OCI-LY3 (cell line): ENCODE data around the gene CHMP4A.

ENCODE experiments used
- H2AFZ ChIP-seq: fragments of 200-600, 300-600 bp; shearing (Covaris generic); 2 replicates; pipeline ENCODE4 v1.6.0; 2014; ENCODE audit warnings: antibody characterized with exemption, low read depth, low read length
- H3K27ac ChIP-seq: fragments of 200-600, 300-600 bp; sonication (generic); 2 replicates; pipeline ENCODE4 v1.5.1; 2014; ENCODE audit warnings: mild to moderate bottlenecking, low read length, moderate library complexity, mixed read lengths
- H3K27me3 ChIP-seq: fragments of 200-600, 300-600 bp; sonication (generic); 2 replicates; pipeline ENCODE4 v1.6.1; 2014; ENCODE audit warnings: low read depth, low read length, mixed read lengths
- H3K36me3 ChIP-seq: fragments of 200-600, 300-600 bp; sonication (generic); replicated peaks from 2 replicates; pipeline ENCODE3; 2014; ENCODE audit warnings: low read depth, low read length, mixed read lengths
- H3K4me1 ChIP-seq: fragments of 300-600, 200-600 bp; sonication (generic); 2 replicates; pipeline ENCODE4 v1.6.1; 2014; ENCODE audit warnings: low read length, mixed read lengths
- H3K4me2 ChIP-seq: fragments of 200-600, 300-600 bp; sonication (generic); 2 replicates; pipeline ENCODE4 v1.6.1; 2014; ENCODE audit warnings: low read length, mixed read lengths
- H3K4me3 ChIP-seq: fragments of 300-600, 200-600 bp; sonication (generic); 2 replicates; pipeline ENCODE4 v1.5.1; 2014; ENCODE audit warnings: antibody characterized with exemption, mild to moderate bottlenecking, low read length, moderate library complexity
- H3K79me2 ChIP-seq: fragments of 300-600, 200-600 bp; shearing (Covaris generic); 2 replicates; pipeline ENCODE4 v1.6.1; 2014; ENCODE audit warnings: mild to moderate bottlenecking, low read length, mixed read lengths
- H3K9ac ChIP-seq: fragments of 300-600, 200-600 bp; shearing (Covaris generic); 2 replicates; pipeline ENCODE4 v1.6.0; 2014; ENCODE audit warnings: mild to moderate bottlenecking, low read length, moderate library complexity
- H3K9me3 ChIP-seq: fragments of 200-600, 300-600 bp; shearing (Covaris generic); 2 replicates; pipeline ENCODE4 v1.6.1; 2014; ENCODE audit warnings: low read length, mixed read lengths; ENCODE audit not compliant: insufficient read depth
- H4K20me1 ChIP-seq: fragments of 200-600, 300-600 bp; sonication (generic); 2 replicates; pipeline ENCODE4 v1.6.1; 2016; ENCODE audit warnings: low read length, mixed read lengths; ENCODE audit not compliant: insufficient read depth
- CTCF ChIP-seq: fragments of 200-600, 300-600 bp; sonication (generic); IDR thresholded peaks from 2 replicates; pipeline ENCODE4 v1.5.1; 2014; ENCODE audit warnings: antibody characterized with exemption, low read length, low read depth
- EZH2phosphoT487 ChIP-seq: fragments of 200-600 bp; shearing (Covaris generic); IDR thresholded peaks from 2 replicates; pipeline ENCODE4 v1.6.1; 2018; ENCODE audit warnings: antibody characterized with exemption, mixed run types, low read depth

Gene CHMP4A

GRCh38 chr14:24190416-24190815 is 22.9 kb downstream of the CHMP4A start:
- no peak overlapping the region for H3K4me3 ChIP-seq
- H3K4me2 ChIP-seq: no peak overlapping the region
- H3K27ac ChIP-seq: no peak overlapping the region
- no peaks in the 10 kb centered on the region for H3K27me3 ChIP-seq
- no peak overlapping the region for H2AFZ ChIP-seq
- H3K9me3 ChIP-seq: no peaks in the 10 kb centered on the region
- H3K4me1 ChIP-seq: peaks cover 26% of the 10 kb centered on the region
- TF ChIP-seq EZH2phosphoT487 (no peak), CTCF (no peak)
- H4K20me1 ChIP-seq: no peaks in the 10 kb centered on the region
- peaks cover 46% of the 10 kb centered on the region for H3K36me3 ChIP-seq
- H3K79me2 ChIP-seq: peaks cover 55% of the 10 kb centered on the region
- no peak overlapping the region for H3K9ac ChIP-seq

- TF ChIP-seq CTCF (no peak), EZH2phosphoT487 (no peak)
- Histone ChIP-seq H3K79me2 (peaks cover 45% of the 10 kb centered on the region), H3K4me2 (peak overlapping the region; percentile 99), H3K9me3 (no peaks in the 10 kb centered on the region), H3K4me1 (peaks cover 20% of the 10 kb centered on the region), H3K27me3 (no peaks in the 10 kb centered on the region), H3K27ac (no peak overlapping the region), H2AFZ (no peak overlapping the region), H3K36me3 (peaks cover 54% of the 10 kb centered on the region), H4K20me1 (no peaks in the 10 kb centered on the region), H3K4me3 (peak overlapping the region; percentile 99), H3K9ac (peak overlapping the region; percentile 53; the same call in 1 of the 2 replicates)
Measured at GRCh38 chr14:24189460-24189859, 23.8 kb downstream of the CHMP4A start.

GRCh38 chr14:24189059-24189375 is 24.3 kb downstream of the CHMP4A start:
- H3K27ac ChIP-seq: no peak overlapping the region
- peak overlapping the region; percentile 99 for H3K4me3 ChIP-seq
- no peaks in the 10 kb centered on the region for H3K27me3 ChIP-seq
- peaks cover 41% of the 10 kb centered on the region for H3K79me2 ChIP-seq
- peaks cover 15% of the 10 kb centered on the region for H3K4me1 ChIP-seq
- peak overlapping the region; percentile 99 for H3K4me2 ChIP-seq
- H3K36me3 ChIP-seq: peaks cover 54% of the 10 kb centered on the region
- TF ChIP-seq EZH2phosphoT487 (no peak), CTCF (no peak)
- no peaks in the 10 kb centered on the region for H3K9me3 ChIP-seq
- peak overlapping the region; percentile 53 for H3K9ac ChIP-seq
- no peak overlapping the region for H2AFZ ChIP-seq
- no peaks in the 10 kb centered on the region for H4K20me1 ChIP-seq

- Histone ChIP-seq H3K36me3 (peaks cover 53% of the 10 kb centered on the region), H3K79me2 (peaks cover 38% of the 10 kb centered on the region), H4K20me1 (no peaks in the 10 kb centered on the region), H3K9ac (peak within 1 kb of the TSS; percentile 85), H2AFZ (peak within 1 kb of the TSS; percentile 57; the same call in 1 of the 2 replicates), H3K27ac (peak within 1 kb of the TSS; percentile 65), H3K4me2 (peak within 1 kb of the TSS; percentile 99), H3K27me3 (no peaks in the 10 kb centered on the region), H3K4me1 (peaks cover 15% of the 10 kb centered on the region), H3K9me3 (no peaks in the 10 kb centered on the region), H3K4me3 (peak within 1 kb of the TSS; percentile 99)
- TF ChIP-seq EZH2phosphoT487 (no peak), CTCF (no peak)
Measured at GRCh38 chr14:24188251-24189058, 24.8 kb downstream of the CHMP4A start, which contains the start of gene IPO4. Gene IPO4 (minus strand): TSS chr14:24188816. CDS start chr14:24188787, 29 bp downstream.
